ENCODE results near the gene WHRN.

DNA sequence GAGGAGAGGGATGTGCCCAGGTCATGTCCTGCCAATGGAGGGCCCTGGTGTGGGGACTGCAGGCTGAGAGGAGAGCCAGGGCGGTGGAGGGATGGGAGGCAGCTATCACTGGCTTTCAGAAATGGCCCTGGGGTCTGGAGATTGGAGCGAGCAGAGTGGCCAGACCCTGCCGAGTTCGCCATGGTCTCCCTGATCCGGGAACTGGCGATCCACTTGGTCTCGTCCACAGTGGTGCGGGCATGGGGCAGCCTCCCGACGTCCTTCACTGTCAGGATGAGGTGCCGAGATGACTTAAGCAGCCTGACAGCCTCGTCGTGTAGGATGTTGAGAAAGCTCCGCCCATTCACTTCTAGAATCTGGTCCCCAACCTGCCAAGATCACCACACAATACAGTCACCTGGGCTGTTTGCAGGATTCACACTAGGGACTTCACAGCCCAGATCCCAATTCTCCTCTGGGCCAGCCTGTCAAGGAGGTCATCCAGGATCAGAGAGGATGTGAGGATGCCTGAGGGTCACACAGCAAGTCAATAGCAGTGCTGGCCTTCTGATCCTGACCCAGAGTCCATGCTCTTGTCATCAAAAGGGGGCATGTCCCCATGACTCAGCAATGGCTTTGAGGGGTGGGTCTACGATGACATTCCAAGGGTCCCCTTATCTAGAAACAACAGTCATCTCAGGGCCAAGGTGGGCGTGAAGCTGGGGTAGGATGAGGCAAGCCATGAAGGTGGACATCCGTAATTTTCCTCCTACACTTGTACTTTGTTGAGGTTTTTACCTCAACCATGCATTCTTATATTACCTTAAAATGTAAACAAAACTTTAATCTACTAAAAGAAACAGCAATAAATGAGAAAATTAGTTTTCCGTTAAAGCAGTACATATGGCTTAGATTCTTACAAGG, 79.0 kb downstream of the WHRN start:
- TF ChIP-seq POLR2AphosphoS5 (IDR thresholded peaks at IDR 0.05): no peak
- TF ChIP-seq, protein P1, sequence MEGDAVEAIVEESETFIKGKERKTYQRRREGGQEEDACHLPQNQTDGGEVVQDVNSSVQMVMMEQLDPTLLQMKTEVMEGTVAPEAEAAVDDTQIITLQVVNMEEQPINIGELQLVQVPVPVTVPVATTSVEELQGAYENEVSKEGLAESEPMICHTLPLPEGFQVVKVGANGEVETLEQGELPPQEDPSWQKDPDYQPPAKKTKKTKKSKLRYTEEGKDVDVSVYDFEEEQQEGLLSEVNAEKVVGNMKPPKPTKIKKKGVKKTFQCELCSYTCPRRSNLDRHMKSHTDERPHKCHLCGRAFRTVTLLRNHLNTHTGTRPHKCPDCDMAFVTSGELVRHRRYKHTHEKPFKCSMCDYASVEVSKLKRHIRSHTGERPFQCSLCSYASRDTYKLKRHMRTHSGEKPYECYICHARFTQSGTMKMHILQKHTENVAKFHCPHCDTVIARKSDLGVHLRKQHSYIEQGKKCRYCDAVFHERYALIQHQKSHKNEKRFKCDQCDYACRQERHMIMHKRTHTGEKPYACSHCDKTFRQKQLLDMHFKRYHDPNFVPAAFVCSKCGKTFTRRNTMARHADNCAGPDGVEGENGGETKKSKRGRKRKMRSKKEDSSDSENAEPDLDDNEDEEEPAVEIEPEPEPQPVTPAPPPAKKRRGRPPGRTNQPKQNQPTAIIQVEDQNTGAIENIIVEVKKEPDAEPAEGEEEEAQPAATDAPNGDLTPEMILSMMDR (IDR thresholded peaks at IDR 0.05): no peak
